ENCODE measurements around the gene GAS2.

The GAS2 gene

GRCh38 chr11:22728600-22729389 lies 62.4 kb downstream of the GAS2 start:
- DNase-seq = peak; percentile 96

GRCh38 chr11:22730319-22730718 lies 63.9 kb downstream of the GAS2 start:
- DNase-seq = peak; percentile 87

GRCh38 chr11:22732588-22732987 lies 66.2 kb downstream of the GAS2 start:
- DNase-seq = no peak

- peak; percentile 62 for DNase-seq
These were observed 67.3 kb downstream of the GAS2 start for GRCh38 chr11:22733475-22734248.

GRCh38 chr11:22734628-22735345 lies 68.4 kb downstream of the GAS2 start:
- DNase-seq = peak; percentile 21

GRCh38 chr11:22742157-22742613 lies 75.8 kb downstream of the GAS2 start:
- peak; percentile 43 for DNase-seq

GRCh38 chr11:22749536-22749935 lies 83.1 kb downstream of the GAS2 start:
- DNase-seq = no peak

- DNase-seq = peak; percentile 92
These were observed 86.5 kb downstream of the GAS2 start for GRCh38 chr11:22752908-22753310.

GRCh38 chr11:22753416-22753815 lies 87.0 kb downstream of the GAS2 start:
- peak; percentile 85 for DNase-seq

GRCh38 chr11:22761066-22761465 lies 94.7 kb downstream of the GAS2 start:
- no peak for DNase-seq

GRCh38 chr11:22763166-22763565 lies 96.8 kb downstream of the GAS2 start:
- DNase-seq = peak; percentile 41

GRCh38 chr11:22764735-22765134 lies 98.3 kb downstream of the GAS2 start:
- DNase-seq = no peak

- no peak for DNase-seq
These were observed 101.9 kb downstream of the GAS2 start for GRCh38 chr11:22768281-22768680.

GRCh38 chr11:22769081-22769480 lies 102.7 kb downstream of the GAS2 start:
- no peak for DNase-seq

- no peak for DNase-seq
These were observed 108.3 kb downstream of the GAS2 start for GRCh38 chr11:22774716-22775115.

GRCh38 chr11:22775248-22775647 lies 108.8 kb downstream of the GAS2 start:
- DNase-seq = no peak

- DNase-seq = peak; percentile 65
These were observed 112.2 kb downstream of the GAS2 start for GRCh38 chr11:22778642-22779041.

- DNase-seq = no peak
These were observed 113.4 kb downstream of the GAS2 start for GRCh38 chr11:22779850-22780249.

- peak; percentile 82 for DNase-seq
These were observed 114.7 kb downstream of the GAS2 start for GRCh38 chr11:22780952-22781593.

GRCh38 chr11:22785251-22785650 lies 118.8 kb downstream of the GAS2 start:
- DNase-seq = peak; percentile 88

- DNase-seq = no peak
These were observed 120.1 kb downstream of the GAS2 start for GRCh38 chr11:22786475-22786874.

- peak; percentile 19 for DNase-seq
These were observed 120.6 kb downstream of the GAS2 start for GRCh38 chr11:22787055-22787454.
